GM18517 (cell line): ENCODE data around the gene UBE2K.
"Not testable (repeated sequence)": the region's sequence is repeated elsewhere in the genome, so short reads cannot be mapped to it uniquely, and the experiment has no call there.

Source experiments
- ATAC-seq: cut with Tn5 transposase; IDR thresholded peaks from one replicate; pipeline ENCODE4 v1.9.1; 2021; ENCODE audit warnings: mild to moderate bottlenecking, moderate library complexity; ENCODE audit not compliant: unreplicated experiment

Gene UBE2K

GRCh38 chr4:39697740-39698423 is at the start of gene UBE2K:
Gene UBE2K, plus strand, starts transcription at chr4:39698136. Its CDS starts 192 bp downstream, at chr4:39698328.
- peak; percentile 71 for ATAC-seq

- ATAC-seq = no peak
Observed at GRCh38 chr4:39648213-39648612, 49.7 kb upstream of the UBE2K start.

- no peak for ATAC-seq
Observed at GRCh38 chr4:39648827-39649558, 48.9 kb upstream of the UBE2K start.

GRCh38 chr4:39649639-39650265 is 48.2 kb upstream of the UBE2K start:
- no peak for ATAC-seq

- ATAC-seq = not testable (repeated sequence)
Observed at GRCh38 chr4:39651586-39651985, 46.4 kb upstream of the UBE2K start.

GRCh38 chr4:39655211-39655610 is 42.7 kb upstream of the UBE2K start:
- ATAC-seq = no peak

GRCh38 chr4:39655876-39656275 is 42.1 kb upstream of the UBE2K start:
- ATAC-seq = no peak

GRCh38 chr4:39656638-39657037 is 41.3 kb upstream of the UBE2K start:
- ATAC-seq = not testable (repeated sequence)

GRCh38 chr4:39657465-39657864 is 40.5 kb upstream of the UBE2K start:
- ATAC-seq = peak; percentile 92

GRCh38 chr4:39658756-39659155 is 39.2 kb upstream of the UBE2K start:
- ATAC-seq = no peak

GRCh38 chr4:39660045-39660444 is 37.9 kb upstream of the UBE2K start:
- no peak for ATAC-seq

- ATAC-seq = no peak
Observed at GRCh38 chr4:39660757-39661156, 37.2 kb upstream of the UBE2K start.

GRCh38 chr4:39662683-39663082 is 35.3 kb upstream of the UBE2K start:
- no peak for ATAC-seq

- ATAC-seq = no peak
Observed at GRCh38 chr4:39664828-39665731, 32.9 kb upstream of the UBE2K start.

- ATAC-seq = no peak
Observed at GRCh38 chr4:39667706-39668105, 30.2 kb upstream of the UBE2K start.

GRCh38 chr4:39668887-39669286 is 29.0 kb upstream of the UBE2K start:
- no peak for ATAC-seq

- ATAC-seq = not testable (repeated sequence)
Observed at GRCh38 chr4:39670296-39670695, 27.6 kb upstream of the UBE2K start.

GRCh38 chr4:39675681-39676080 is 22.3 kb upstream of the UBE2K start:
- ATAC-seq = not testable (repeated sequence)

GRCh38 chr4:39681003-39681402 is 16.9 kb upstream of the UBE2K start:
- not testable (repeated sequence) for ATAC-seq

GRCh38 chr4:39682138-39682537 is 15.8 kb upstream of the UBE2K start:
- ATAC-seq = peak; percentile 79

- ATAC-seq = no peak
Observed at GRCh38 chr4:39685990-39686389, 11.9 kb upstream of the UBE2K start.
